Lung (tissue), 5 donors: ENCODE measurements around the gene MAPKBP1. TPM values are rescaled to one million over a fixed set of nuclear protein-coding genes. Genes with fewer than 3 reads are reported as not detected.

Experiments used
- polyA plus RNA-seq, 2 donors: library from polyadenylated mRNA; stranded (reverse); fragments of 200-250 nt; gene quantifications; one replicate each; pipeline ENCODE4 v1.2.1, GENCODE V29; 2013
- small RNA-seq: library from RNA; depleted of rRNA; stranded (forward); fragments of <200 nt; gene quantifications from one replicate; pipeline ENCODE3, GENCODE V24; 2014; ENCODE audit warnings: low replicate concordance
- total RNA-seq, 2 donors: library from RNA; depleted of rRNA in 1 of 2; stranded (reverse); fragments of >200 nt in 1 of 2; gene quantifications; one replicate each; pipeline ENCODE4 v1.2.1, GENCODE V29; 2014 to 2021
- donor health status: Bipolar disorder and iron deficiency.
- donor health status: healthy.
- donor health status: DM: yes; HTN: yes; CAD: no.

MAPKBP1 gene
- total and polyA plus RNA-seq, 4 donors, result 7.2 to 25.7 (median 16.4) TPM

Small RNA genes lying within 50 kb of the gene (small RNA-seq; reads per million reads assigned to genes)
- not detected for gene JMJD7-PLA2G4B
- not detected for gene MIR4310
- not detected for gene RNA5SP393

Other genes with a start within 250 kb of the MAPKBP1 start
- 10 to 100 TPM; 23.0 to 37.4 TPM for gene RPAP1, start 230.2 kb upstream of the MAPKBP1 start, total RNA-seq
- 10 to 100 TPM; 10.4 TPM for gene RPAP1, start 230.2 kb upstream of the MAPKBP1 start, polyA plus RNA-seq
- gene TYRO3, start 215.3 kb upstream of the MAPKBP1 start, total RNA-seq, result 10 to 100 TPM; 13.8 to 17.9 TPM
- 10 to 100 TPM in 1 of 2 donors, 1 to 10 TPM in 1; 4.2 to 11.5 TPM for gene TYRO3, start 215.3 kb upstream of the MAPKBP1 start, polyA plus RNA-seq
- gene MGA, start 114.1 kb upstream of the MAPKBP1 start, total RNA-seq, result 10 to 100 TPM; 23.7 to 86.2 TPM
- 1 to 10 TPM; 2.7 to 4.6 TPM for gene MGA, start 114.1 kb upstream of the MAPKBP1 start, polyA plus RNA-seq
- 10 to 100 TPM; 13.2 to 28.1 TPM for gene JMJD7, start 53.6 kb downstream of the MAPKBP1 start, total RNA-seq
- 10 to 100 TPM; 16.6 to 26.0 TPM for gene JMJD7, start 53.6 kb downstream of the MAPKBP1 start, polyA plus RNA-seq
- gene PLA2G4B, start 64.4 kb downstream of the MAPKBP1 start, total RNA-seq, result 10 to 100 TPM in 1 of 2 donors, 1 to 10 TPM in 1; 8.4 to 12.8 TPM
- gene PLA2G4B, start 64.4 kb downstream of the MAPKBP1 start, polyA plus RNA-seq, result 10 to 100 TPM in 1 of 2 donors, 1 to 10 TPM in 1; 5.7 to 13.0 TPM
- 1 to 10 TPM; 1.6 to 2.0 TPM for gene SPTBN5, start 119.6 kb downstream of the MAPKBP1 start, total RNA-seq
- gene SPTBN5, start 119.6 kb downstream of the MAPKBP1 start, polyA plus RNA-seq, result 1 to 10 TPM; 1.8 to 3.5 TPM
- gene EHD4, start 198.1 kb downstream of the MAPKBP1 start, total RNA-seq, result 10 to 100 TPM; 20.6 to 36.3 TPM
- 10 to 100 TPM; 16.4 to 31.1 TPM for gene EHD4, start 198.1 kb downstream of the MAPKBP1 start, polyA plus RNA-seq
- gene PLA2G4E, start 246.6 kb downstream of the MAPKBP1 start, total RNA-seq, result 1 to 10 TPM in 1 of 2 donors, not detected in 1; 1.7 TPM
- 1 to 10 TPM in 1 of 2 donors, under 1 TPM in 1; 0.38 to 1.7 TPM for gene PLA2G4E, start 246.6 kb downstream of the MAPKBP1 start, polyA plus RNA-seq